ENCODE data around the gene JAZF1. TPM values are rescaled to one million over a fixed set of nuclear protein-coding genes. Genes with fewer than 3 reads are reported as not detected.

Gene JAZF1
- total and polyA plus RNA-seq, 9 of the 15 experiments (the other 6 are each of a cell fraction or from before 2014, with no cell fraction given) = 0.04 to 0.64 (median 0.11) TPM; not detected in 3

GRCh38 chr7:27969346-27969745 lies 211.2 kb downstream of the JAZF1 start (continued):
- TF ChIP-seq ELF4 (CRISPR knock-in tag; IDR thresholded peaks at IDR 0.05) (no peak), DPF2 (IDR thresholded peaks at IDR 0.05) (no peak), SRSF9 (IDR thresholded peaks at IDR 0.05; ENCODE audit: borderline replicate concordance, low read depth, low read length) (no peak), CSDE1 (IDR thresholded peaks at IDR 0.05) (no peak), RBM14 (IDR thresholded peaks at IDR 0.05; ENCODE audit: borderline replicate concordance, insufficient read depth, low read depth, low read length) (no peak), SMAD3 (CRISPR knock-in tag; conservative IDR thresholded peaks at IDR 0.05) (no peak), ZNF165 (CRISPR knock-in tag; IDR thresholded peaks at IDR 0.05; ENCODE audit: borderline replicate concordance) (no peak), L3MBTL2 (IDR thresholded peaks at IDR 0.05) (no peak)
- TF ChIP-seq, protein P1, sequence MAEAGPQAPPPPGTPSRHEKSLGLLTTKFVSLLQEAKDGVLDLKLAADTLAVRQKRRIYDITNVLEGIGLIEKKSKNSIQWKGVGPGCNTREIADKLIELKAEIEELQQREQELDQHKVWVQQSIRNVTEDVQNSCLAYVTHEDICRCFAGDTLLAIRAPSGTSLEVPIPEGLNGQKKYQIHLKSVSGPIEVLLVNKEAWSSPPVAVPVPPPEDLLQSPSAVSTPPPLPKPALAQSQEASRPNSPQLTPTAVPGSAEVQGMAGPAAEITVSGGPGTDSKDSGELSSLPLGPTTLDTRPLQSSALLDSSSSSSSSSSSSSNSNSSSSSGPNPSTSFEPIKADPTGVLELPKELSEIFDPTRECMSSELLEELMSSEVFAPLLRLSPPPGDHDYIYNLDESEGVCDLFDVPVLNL (CRISPR knock-in tag; IDR thresholded peaks at IDR 0.05; ENCODE audit: low read depth) = no peak

DNA sequence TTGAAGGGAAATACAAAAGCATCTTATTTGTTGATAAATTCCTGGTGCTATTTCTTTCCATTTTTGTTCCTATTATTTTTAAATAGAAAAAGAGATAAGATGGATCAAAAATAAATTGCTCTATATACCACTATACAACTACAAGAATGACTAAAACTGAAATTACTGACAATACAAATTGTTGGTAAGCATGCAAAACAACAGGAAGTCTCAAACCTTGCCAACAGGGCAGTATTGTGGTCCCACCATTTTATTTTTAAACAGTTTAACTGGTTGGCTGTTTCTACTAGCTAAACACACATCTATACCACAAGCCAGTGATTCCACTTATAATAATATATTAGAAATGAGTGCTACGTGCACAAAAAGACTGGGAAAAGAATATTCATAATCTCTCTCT lies 213.0 kb downstream of the JAZF1 start:
- intact Hi-C loops (cut with micrococcal nuclease) (no loop called here), in situ Hi-C loops (cut with MboI) (no loop called here)
- Histone ChIP-seq H3K27ac (ENCODE audit: extremely low read depth, low read depth, low read length) (no peak overlapping the region), H3K9ac (ENCODE audit: insufficient read depth in 1 of 2, low read depth in 2 of 2, low read length in 2 of 2) (no peak overlapping the region), H3K79me2 (ENCODE audit: control insufficient read depth, insufficient read depth, low read length) (no peaks in the 10 kb centered on the region), H2AFZ (ENCODE audit: low read depth, low read length) (no peak overlapping the region), H3K9me3 (replicated peaks; ENCODE audit: control insufficient read depth, insufficient read depth, low read depth, low read length) (no peaks in the 10 kb centered on the region), H3K27me3 (ENCODE audit: control insufficient read depth in 2 of 2, insufficient read depth in 2 of 2, low read length in 2 of 2) (peaks cover 3 to 14% of the 10 kb centered on the region in 2 experiments; a peak in 4 of 5 replicates), H3K9me1 (ENCODE audit: control insufficient read depth, insufficient read depth, low read length) (no peaks in the 10 kb centered on the region), H3K4me1 (replicated peaks in 1 of 2; ENCODE audit: control insufficient read depth in 2 of 2, insufficient read depth in 2 of 2, low read length in 2 of 2) (no peaks in the 10 kb centered on the region), H4K20me1 (replicated peaks; ENCODE audit: control insufficient read depth, insufficient read depth, low read length) (no peaks in the 10 kb centered on the region), H3K4me3 (no peak overlapping the region), H3K4me2 (ENCODE audit: insufficient read depth, low read length) (no peak overlapping the region), H3K36me3 (ENCODE audit: control insufficient read depth, insufficient read depth, low read length) (no peaks in the 10 kb centered on the region)
- ChIA-PET CTCF (ENCODE audit: low intra/inter-chr PET ratio) (no interaction called here), POLR2A (no interaction called here)
- DNase-seq (ENCODE audit: extremely low read depth in 1 of 4, low spot score in 3 of 4) (no peak), FAIRE-seq (no peak), ATAC-seq (no peak)
- no TSS peak for BruUV-seq (replicated peaks)
- WGBS (ENCODE audit: insufficient coverage, low coverage, missing lambda C conversion rate) = 5% methylated on average over 1 of the region's 1 CpG
- TF ChIP-seq ZNF436 (CRISPR knock-in tag; IDR thresholded peaks at IDR 0.05) = no peak
- no peak for TF ChIP-seq TCF3 (CRISPR knock-in tag; IDR thresholded peaks at IDR 0.05)
- TF ChIP-seq MEF2D (tag; conservative IDR thresholded peaks at IDR 0.05; ENCODE audit: low read depth) = no peak
- no peak for TF ChIP-seq RAD51 (IDR thresholded peaks at IDR 0.05; ENCODE audit: borderline replicate concordance, low read depth)
- no peak for TF ChIP-seq TFAP4 (CRISPR knock-in tag; IDR thresholded peaks at IDR 0.05; ENCODE audit: borderline replicate concordance)
- no peak for TF ChIP-seq ZNF561 (CRISPR knock-in tag; conservative IDR thresholded peaks at IDR 0.05)
- no peak for TF ChIP-seq SRSF1 (IDR thresholded peaks at IDR 0.05; ENCODE audit: low read depth, low read length)
- no peak for TF ChIP-seq SRSF3 (IDR thresholded peaks at IDR 0.05; ENCODE audit: insufficient read depth, low read length)
- TF ChIP-seq HOXB6 (CRISPR knock-in tag; IDR thresholded peaks at IDR 0.05; ENCODE audit: borderline replicate concordance) = no peak

Measured in K562 (cell line).